ENCODE data around the gene POM121C.
"Not testable (repeated sequence)": the region's sequence is repeated elsewhere in the genome, so short reads cannot be mapped to it uniquely, and the experiment has no call there.

POM121C gene

GRCh38 chr7:75485979-75486643 lies at the start of gene POM121C:
POM121C (minus strand) TSS chr7:75486299; CDS start chr7:75441496, 44,803 bp downstream.
- peak; percentile 89 for DNase-seq

- DNase-seq, result peak; percentile 7
Observed at GRCh38 chr7:75534727-75535307, 48.7 kb upstream of the POM121C start.

- no peak for DNase-seq
Observed at GRCh38 chr7:75533926-75534325, 47.8 kb upstream of the POM121C start.

GRCh38 chr7:75532639-75533038 lies 46.5 kb upstream of the POM121C start:
- no peak for DNase-seq

- DNase-seq, result no peak
Observed at GRCh38 chr7:75531359-75531821, 45.3 kb upstream of the POM121C start.

- DNase-seq, result not testable (repeated sequence)
Observed at GRCh38 chr7:75527224-75527722, 41.2 kb upstream of the POM121C start.

- not testable (repeated sequence) for DNase-seq
Observed at GRCh38 chr7:75521727-75522126, 35.6 kb upstream of the POM121C start.

GRCh38 chr7:75518842-75519241 lies 32.7 kb upstream of the POM121C start:
- not testable (repeated sequence) for DNase-seq

GRCh38 chr7:75509033-75509432 lies 22.9 kb upstream of the POM121C start:
- not testable (repeated sequence) for DNase-seq

GRCh38 chr7:75492020-75492419 lies 5.9 kb upstream of the POM121C start, which contains the start of gene SPDYE5:
SPDYE5 (plus strand) TSS chr7:75492320; CDS start chr7:75494048, 1,728 bp downstream.
- not testable (repeated sequence) for DNase-seq

- not testable (repeated sequence) for DNase-seq
Observed at GRCh38 chr7:75485355-75485978, 632 bp downstream of the POM121C start.

- DNase-seq, result not testable (repeated sequence)
Observed at GRCh38 chr7:75480313-75480712, 5.8 kb downstream of the POM121C start.

GRCh38 chr7:75477457-75477856 lies 8.6 kb downstream of the POM121C start:
- not testable (repeated sequence) for DNase-seq

- DNase-seq, result not testable (repeated sequence)
Observed at GRCh38 chr7:75470166-75470565, 15.9 kb downstream of the POM121C start.

- not testable (repeated sequence) for DNase-seq
Observed at GRCh38 chr7:75460541-75460940, 25.6 kb downstream of the POM121C start.

GRCh38 chr7:75458034-75458433 lies 28.1 kb downstream of the POM121C start:
- DNase-seq, result not testable (repeated sequence)

GRCh38 chr7:75456403-75456802 lies 29.7 kb downstream of the POM121C start:
- not testable (repeated sequence) for DNase-seq

- DNase-seq, result peak; percentile 39
Observed at GRCh38 chr7:75452494-75452955, 33.6 kb downstream of the POM121C start.

- DNase-seq, result not testable (repeated sequence)
Observed at GRCh38 chr7:75449946-75450345, 36.2 kb downstream of the POM121C start.

GRCh38 chr7:75442465-75443111 lies 43.5 kb downstream of the POM121C start:
- DNase-seq, result peak; percentile 49

GRCh38 chr7:75442101-75442464 lies 44.0 kb downstream of the POM121C start:
- not testable (repeated sequence) for DNase-seq

- DNase-seq, result not testable (repeated sequence)
Observed at GRCh38 chr7:75439000-75439399, 47.1 kb downstream of the POM121C start.

- DNase-seq, result not testable (repeated sequence)
Observed at GRCh38 chr7:75423481-75423880, 62.6 kb downstream of the POM121C start.
